ENCODE results near the gene STT3B.

Gene STT3B

GRCh38 chr3:31562525-31562924 lies 29.8 kb downstream of the STT3B start:
- Histone ChIP-seq H3K4me3 (no peak overlapping the region), H3K27ac (no peak overlapping the region), H3K36me3 (ENCODE audit: insufficient read depth, low read length) (no peaks in the 10 kb centered on the region), H3K9ac (ENCODE audit: insufficient read length) (no peak overlapping the region), H3K9me3 (ENCODE audit: low read depth, low read length) (no peaks in the 10 kb centered on the region)
- no peak for DNase-seq (ENCODE audit: low read depth, low spot score)
- TF ChIP-seq FOXP2 (optimal IDR thresholded peaks at IDR 0.05; ENCODE audit: control extremely low read depth, extremely low read length, insufficient read depth) (no peak), POLR2AphosphoS5 (IDR thresholded peaks at IDR 0.05; ENCODE audit: borderline replicate concordance, low read depth, low read length) (no peak), EZH2 (IDR thresholded peaks at IDR 0.05) (no peak)

- no peak overlapping the region for H3K9ac ChIP-seq (ENCODE audit: insufficient read length)
- no peaks in the 10 kb centered on the region for H3K36me3 ChIP-seq (ENCODE audit: insufficient read depth, low read length)
- no peak overlapping the region for H3K4me3 ChIP-seq
- TF ChIP-seq POLR2AphosphoS5 (IDR thresholded peaks at IDR 0.05; ENCODE audit: borderline replicate concordance, low read depth, low read length): no peak
- no peak for TF ChIP-seq FOXP2 (optimal IDR thresholded peaks at IDR 0.05; ENCODE audit: control extremely low read depth, extremely low read length, insufficient read depth)
- no peak for TF ChIP-seq EZH2 (IDR thresholded peaks at IDR 0.05)
- no peak for DNase-seq (ENCODE audit: low read depth, low spot score)
- H3K9me3 ChIP-seq (ENCODE audit: low read depth, low read length): no peaks in the 10 kb centered on the region
- no peak overlapping the region for H3K27ac ChIP-seq
These were observed 32.6 kb downstream of the STT3B start for GRCh38 chr3:31565288-31565687.

- DNase-seq (ENCODE audit: low read depth, low spot score): no peak
- Histone ChIP-seq H3K27ac (no peak overlapping the region), H3K9me3 (ENCODE audit: low read depth, low read length) (no peaks in the 10 kb centered on the region), H3K4me3 (no peak overlapping the region), H3K9ac (ENCODE audit: insufficient read length) (no peak overlapping the region), H3K36me3 (ENCODE audit: insufficient read depth, low read length) (no peaks in the 10 kb centered on the region)
- no peak for TF ChIP-seq FOXP2 (optimal IDR thresholded peaks at IDR 0.05; ENCODE audit: control extremely low read depth, extremely low read length, insufficient read depth)
- no peak for TF ChIP-seq POLR2AphosphoS5 (IDR thresholded peaks at IDR 0.05; ENCODE audit: borderline replicate concordance, low read depth, low read length)
- no peak for TF ChIP-seq EZH2 (IDR thresholded peaks at IDR 0.05)
These were observed 34.3 kb downstream of the STT3B start for GRCh38 chr3:31567036-31567435.

- H3K9ac ChIP-seq (ENCODE audit: insufficient read length): no peak overlapping the region
- no peaks in the 10 kb centered on the region for H3K36me3 ChIP-seq (ENCODE audit: insufficient read depth, low read length)
- no peak for DNase-seq (ENCODE audit: low read depth, low spot score)
- no peak overlapping the region for H3K4me3 ChIP-seq
- TF ChIP-seq EZH2 (IDR thresholded peaks at IDR 0.05) (no peak), POLR2AphosphoS5 (IDR thresholded peaks at IDR 0.05; ENCODE audit: borderline replicate concordance, low read depth, low read length) (no peak), FOXP2 (optimal IDR thresholded peaks at IDR 0.05; ENCODE audit: control extremely low read depth, extremely low read length, insufficient read depth) (no peak)
- H3K9me3 ChIP-seq (ENCODE audit: low read depth, low read length): no peaks in the 10 kb centered on the region
- no peak overlapping the region for H3K27ac ChIP-seq
These were observed 35.9 kb downstream of the STT3B start for GRCh38 chr3:31568649-31569048.

GRCh38 chr3:31571325-31571724 lies 38.6 kb downstream of the STT3B start:
- DNase-seq (ENCODE audit: low read depth, low spot score): no peak
- no peaks in the 10 kb centered on the region for H3K9me3 ChIP-seq (ENCODE audit: low read depth, low read length)
- no peak for TF ChIP-seq EZH2 (IDR thresholded peaks at IDR 0.05)
- TF ChIP-seq FOXP2 (optimal IDR thresholded peaks at IDR 0.05; ENCODE audit: control extremely low read depth, extremely low read length, insufficient read depth): no peak
- TF ChIP-seq POLR2AphosphoS5 (IDR thresholded peaks at IDR 0.05; ENCODE audit: borderline replicate concordance, low read depth, low read length): no peak
- no peak overlapping the region for H3K4me3 ChIP-seq
- H3K36me3 ChIP-seq (ENCODE audit: insufficient read depth, low read length): peaks cover under 1% of the 10 kb centered on the region; the same call in 1 of the 2 replicates
- H3K27ac ChIP-seq: no peak overlapping the region
- H3K9ac ChIP-seq (ENCODE audit: insufficient read length): no peak overlapping the region

- Histone ChIP-seq H3K9me3 (ENCODE audit: low read depth, low read length) (no peaks in the 10 kb centered on the region), H3K4me3 (no peak overlapping the region), H3K9ac (ENCODE audit: insufficient read length) (no peak overlapping the region), H3K36me3 (ENCODE audit: insufficient read depth, low read length) (peaks cover 2% of the 10 kb centered on the region; the same call in 1 of the 2 replicates), H3K27ac (no peak overlapping the region)
- TF ChIP-seq EZH2 (IDR thresholded peaks at IDR 0.05) (no peak), POLR2AphosphoS5 (IDR thresholded peaks at IDR 0.05; ENCODE audit: borderline replicate concordance, low read depth, low read length) (no peak), FOXP2 (optimal IDR thresholded peaks at IDR 0.05; ENCODE audit: control extremely low read depth, extremely low read length, insufficient read depth) (no peak)
- no peak for DNase-seq (ENCODE audit: low read depth, low spot score)
These were observed 39.7 kb downstream of the STT3B start for GRCh38 chr3:31572236-31573004.

GRCh38 chr3:31573036-31573779 lies 40.5 kb downstream of the STT3B start:
- H3K4me3 ChIP-seq: no peak overlapping the region
- peaks cover 8% of the 10 kb centered on the region; the same call in 1 of the 2 replicates for H3K36me3 ChIP-seq (ENCODE audit: insufficient read depth, low read length)
- H3K27ac ChIP-seq: no peak overlapping the region
- H3K9ac ChIP-seq (ENCODE audit: insufficient read length): no peak overlapping the region
- TF ChIP-seq POLR2AphosphoS5 (IDR thresholded peaks at IDR 0.05; ENCODE audit: borderline replicate concordance, low read depth, low read length): no peak
- no peak for TF ChIP-seq FOXP2 (optimal IDR thresholded peaks at IDR 0.05; ENCODE audit: control extremely low read depth, extremely low read length, insufficient read depth)
- no peak for TF ChIP-seq EZH2 (IDR thresholded peaks at IDR 0.05)
- DNase-seq (ENCODE audit: low read depth, low spot score): no peak
- no peaks in the 10 kb centered on the region for H3K9me3 ChIP-seq (ENCODE audit: low read depth, low read length)

- Histone ChIP-seq H3K9me3 (ENCODE audit: low read depth, low read length) (no peaks in the 10 kb centered on the region), H3K4me3 (no peak overlapping the region), H3K27ac (no peak overlapping the region), H3K9ac (ENCODE audit: insufficient read length) (no peak overlapping the region), H3K36me3 (ENCODE audit: insufficient read depth, low read length) (peaks cover 17% of the 10 kb centered on the region)
- no peak for DNase-seq (ENCODE audit: low read depth, low spot score)
- no peak for TF ChIP-seq FOXP2 (optimal IDR thresholded peaks at IDR 0.05; ENCODE audit: control extremely low read depth, extremely low read length, insufficient read depth)
- TF ChIP-seq EZH2 (IDR thresholded peaks at IDR 0.05): no peak
- TF ChIP-seq POLR2AphosphoS5 (IDR thresholded peaks at IDR 0.05; ENCODE audit: borderline replicate concordance, low read depth, low read length): no peak
These were observed 42.7 kb downstream of the STT3B start for GRCh38 chr3:31575448-31575847.
